GM23338 (cell line): ENCODE results near the gene ZMYND19. TPM values are rescaled to one million over a fixed set of nuclear protein-coding genes. Genes with fewer than 3 reads are reported as not detected.

Source experiments
- ATAC-seq: fragments of 200-7000 bp; cut with Tn5 transposase; 3 replicates; pipeline ENCODE4 v1.9.1; 2020
- DNase-seq: peaks from one replicate; pipeline ENCODE4 v3.0.0-alpha.2; 2015; ENCODE audit warnings: low spot score
- H2AFZ ChIP-seq: fragments of 200-600 bp; sonication (generic); 2 replicates; pipeline ENCODE4 v1.8.0; 2016; ENCODE audit warnings: antibody characterized with exemption, mild to moderate bottlenecking, moderate library complexity
- H3F3A ChIP-seq: fragments of 200-600 bp; sonication (generic); replicated peaks from 2 replicates; pipeline ENCODE4 v1.8.0; 2017; ENCODE audit warnings: antibody characterized with exemption, mixed run types, low read depth
- H3K27ac ChIP-seq: fragments of 200-600 bp; sonication (generic); 2 replicates; pipeline ENCODE4 v1.6.1; 2016; ENCODE audit warnings: low read depth
- H3K27me3 ChIP-seq: fragments of 200-600 bp; sonication (generic); 2 replicates; pipeline ENCODE4 v1.8.0; 2016; ENCODE audit warnings: mild to moderate bottlenecking, mixed run types, moderate library complexity; ENCODE audit not compliant: insufficient read depth
- H3K36me3 ChIP-seq: fragments of 200-600 bp; sonication (generic); 2 replicates; pipeline ENCODE4 v1.8.0; 2016; ENCODE audit warnings: mild to moderate bottlenecking; ENCODE audit not compliant: insufficient read depth
- H3K4me1 ChIP-seq: fragments of 200-600 bp; sonication (generic); 2 replicates; pipeline ENCODE4 v1.8.0; 2016; ENCODE audit warnings: mild to moderate bottlenecking, moderate library complexity; ENCODE audit not compliant: insufficient read depth
- H3K4me2 ChIP-seq: fragments of 200-600 bp; sonication (generic); 2 replicates; pipeline ENCODE4 v1.7.1; 2017; ENCODE audit warnings: mixed run types
- H3K4me3 ChIP-seq: fragments of 200-600 bp; sonication (generic); 2 replicates; pipeline ENCODE4 v1.6.1; 2016; ENCODE audit warnings: mixed run types
- H3K79me2 ChIP-seq: fragments of 200-600 bp; sonication (generic); replicated peaks from 2 replicates; pipeline ENCODE4 v1.8.0; 2017; ENCODE audit warnings: mild to moderate bottlenecking; ENCODE audit not compliant: insufficient read depth
- H3K9me2 ChIP-seq: fragments of 200-600 bp; sonication (generic); 2 replicates; pipeline ENCODE4 v1.8.0; 2017; ENCODE audit not compliant: insufficient read depth
- H4K20me1 ChIP-seq: fragments of 200-600 bp; sonication (generic); replicated peaks from 2 replicates; pipeline ENCODE4 v1.8.0; 2017; ENCODE audit warnings: mild to moderate bottlenecking; ENCODE audit not compliant: insufficient read depth
- H3K27ac Mint-ChIP-seq: 2 replicates; pipeline ENCODE4 v1.8.0; 2020; ENCODE audit warnings: inconsistent platforms, mild to moderate bottlenecking, moderate library complexity, mixed read lengths
- H3K27me3 Mint-ChIP-seq: 3 replicates; pipeline ENCODE4 v1.8.0; 2022; ENCODE audit warnings: low read depth, mild to moderate bottlenecking, moderate library complexity, mixed read lengths, inconsistent platforms; ENCODE audit not compliant: insufficient read depth, poor library complexity
- H3K36me3 Mint-ChIP-seq: 3 replicates; pipeline ENCODE4 v1.8.0; 2021; ENCODE audit warnings: low read depth, mild to moderate bottlenecking, inconsistent platforms, moderate library complexity, mixed read lengths
- H3K4me1 Mint-ChIP-seq: 3 replicates; pipeline ENCODE4 v1.8.0; 2020; ENCODE audit warnings: mild to moderate bottlenecking, inconsistent platforms, mixed read lengths
- H3K4me3 Mint-ChIP-seq: 3 replicates; pipeline ENCODE4 v1.8.0; 2021; ENCODE audit warnings: moderate library complexity, mild to moderate bottlenecking, inconsistent platforms, mixed read lengths
- H3K9me3 Mint-ChIP-seq: 3 replicates; pipeline ENCODE4 v1.8.0; 2020; ENCODE audit warnings: moderate library complexity, mild to moderate bottlenecking, inconsistent platforms, mixed read lengths
- EZH2phosphoT487 ChIP-seq: fragments of 200-600 bp; sonication (generic); IDR thresholded peaks from one replicate; pipeline ENCODE4 v1.8.1; 2018; ENCODE audit warnings: antibody characterized with exemption; ENCODE audit not compliant: unreplicated experiment
- POLR2AphosphoS5 ChIP-seq: IDR thresholded peaks from 2 replicates; pipeline ENCODE4 v1.6.1; 2016; ENCODE audit warnings: antibody characterized with exemption, low read depth
- polyA plus RNA-seq: library from polyadenylated mRNA; unstranded; fragments of >200 nt; fragmentation: Nextera tagmentation; extraction: Ambion mirVana; gene quantifications from 2 replicates; pipeline ENCODE4 v1.2.1, GENCODE V29; 2016
- total RNA-seq: library from RNA; depleted of rRNA; stranded (reverse); fragments of >200 nt; shearing (Covaris generic); gene quantifications from 2 replicates; pipeline ENCODE4 v1.2.3, GENCODE V29; 2014
- TF ChIP-seq, protein P1 (sequence below), 2 experiments: fragments of 200-600 bp in 1 of 2; sonication (generic) in 1 of 2; conservative IDR thresholded peaks; 2 replicates each; pipeline versions ENCODE4 v1.5.1 to v1.6.1; 2016 to 2017; ENCODE audit warnings: antibody characterized with exemption in 2 of 2, low read depth in 2 of 2, mild to moderate bottlenecking in 2 of 2, moderate library complexity in 1 of 2
- TF ChIP-seq, protein P2 (sequence below): IDR thresholded peaks from 2 replicates; pipeline ENCODE4 v1.6.1; 2016; ENCODE audit warnings: antibody characterized with exemption
- TF ChIP-seq, protein P3 (sequence below): IDR thresholded peaks from one replicate; pipeline ENCODE4 v1.6.1; 2018; ENCODE audit warnings: antibody characterized with exemption; ENCODE audit not compliant: unreplicated experiment

ZMYND19 gene
- total and polyA plus RNA-seq, 2 experiments from 2014 or later = 25.8 to 58.5 TPM

GRCh38 chr9:137614631-137615386, 24.5 kb upstream of the ZMYND19 start:
- Mint-ChIP-seq H3K27me3 (peaks cover 20% of the 10 kb centered on the region), H3K27ac (no peak overlapping the region), H3K36me3 (peaks cover 27% of the 10 kb centered on the region), H3K4me1 (peaks cover 22% of the 10 kb centered on the region), H3K9me3 (no peaks in the 10 kb centered on the region; the same call in 2 of the 3 replicates), H3K4me3 (no peak overlapping the region)
- no peak overlapping the region for H2AFZ ChIP-seq
- peak; percentile 43; the same call in 1 of the 2 replicates for TF ChIP-seq POLR2AphosphoS5
- TF ChIP-seq, protein P1, sequence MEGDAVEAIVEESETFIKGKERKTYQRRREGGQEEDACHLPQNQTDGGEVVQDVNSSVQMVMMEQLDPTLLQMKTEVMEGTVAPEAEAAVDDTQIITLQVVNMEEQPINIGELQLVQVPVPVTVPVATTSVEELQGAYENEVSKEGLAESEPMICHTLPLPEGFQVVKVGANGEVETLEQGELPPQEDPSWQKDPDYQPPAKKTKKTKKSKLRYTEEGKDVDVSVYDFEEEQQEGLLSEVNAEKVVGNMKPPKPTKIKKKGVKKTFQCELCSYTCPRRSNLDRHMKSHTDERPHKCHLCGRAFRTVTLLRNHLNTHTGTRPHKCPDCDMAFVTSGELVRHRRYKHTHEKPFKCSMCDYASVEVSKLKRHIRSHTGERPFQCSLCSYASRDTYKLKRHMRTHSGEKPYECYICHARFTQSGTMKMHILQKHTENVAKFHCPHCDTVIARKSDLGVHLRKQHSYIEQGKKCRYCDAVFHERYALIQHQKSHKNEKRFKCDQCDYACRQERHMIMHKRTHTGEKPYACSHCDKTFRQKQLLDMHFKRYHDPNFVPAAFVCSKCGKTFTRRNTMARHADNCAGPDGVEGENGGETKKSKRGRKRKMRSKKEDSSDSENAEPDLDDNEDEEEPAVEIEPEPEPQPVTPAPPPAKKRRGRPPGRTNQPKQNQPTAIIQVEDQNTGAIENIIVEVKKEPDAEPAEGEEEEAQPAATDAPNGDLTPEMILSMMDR (conservative IDR thresholded peaks at IDR 0.05; ENCODE audit: low read depth in 2 of 2) = peak; percentile 32 to 49
- TF ChIP-seq, protein P2, sequence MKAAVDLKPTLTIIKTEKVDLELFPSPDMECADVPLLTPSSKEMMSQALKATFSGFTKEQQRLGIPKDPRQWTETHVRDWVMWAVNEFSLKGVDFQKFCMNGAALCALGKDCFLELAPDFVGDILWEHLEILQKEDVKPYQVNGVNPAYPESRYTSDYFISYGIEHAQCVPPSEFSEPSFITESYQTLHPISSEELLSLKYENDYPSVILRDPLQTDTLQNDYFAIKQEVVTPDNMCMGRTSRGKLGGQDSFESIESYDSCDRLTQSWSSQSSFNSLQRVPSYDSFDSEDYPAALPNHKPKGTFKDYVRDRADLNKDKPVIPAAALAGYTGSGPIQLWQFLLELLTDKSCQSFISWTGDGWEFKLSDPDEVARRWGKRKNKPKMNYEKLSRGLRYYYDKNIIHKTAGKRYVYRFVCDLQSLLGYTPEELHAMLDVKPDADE = no peak
- H3K79me2 ChIP-seq = peaks cover 20% of the 10 kb centered on the region
- H3K36me3 ChIP-seq = no peaks in the 10 kb centered on the region; the same call in 1 of the 2 replicates
- H4K20me1 ChIP-seq = peaks cover 13% of the 10 kb centered on the region
- H3F3A ChIP-seq = peaks cover 10% of the 10 kb centered on the region; the same call in 1 of the 2 replicates
- H3K4me3 ChIP-seq = no peak overlapping the region
- no peak overlapping the region for H3K27ac ChIP-seq
- DNase-seq (peak; percentile 57), ATAC-seq (peak; percentile 11)
- peaks cover 10% of the 10 kb centered on the region for H3K4me1 ChIP-seq
- no peaks in the 10 kb centered on the region for H3K27me3 ChIP-seq
- H3K9me2 ChIP-seq = no peaks in the 10 kb centered on the region
- no peak overlapping the region for H3K4me2 ChIP-seq

DNA sequence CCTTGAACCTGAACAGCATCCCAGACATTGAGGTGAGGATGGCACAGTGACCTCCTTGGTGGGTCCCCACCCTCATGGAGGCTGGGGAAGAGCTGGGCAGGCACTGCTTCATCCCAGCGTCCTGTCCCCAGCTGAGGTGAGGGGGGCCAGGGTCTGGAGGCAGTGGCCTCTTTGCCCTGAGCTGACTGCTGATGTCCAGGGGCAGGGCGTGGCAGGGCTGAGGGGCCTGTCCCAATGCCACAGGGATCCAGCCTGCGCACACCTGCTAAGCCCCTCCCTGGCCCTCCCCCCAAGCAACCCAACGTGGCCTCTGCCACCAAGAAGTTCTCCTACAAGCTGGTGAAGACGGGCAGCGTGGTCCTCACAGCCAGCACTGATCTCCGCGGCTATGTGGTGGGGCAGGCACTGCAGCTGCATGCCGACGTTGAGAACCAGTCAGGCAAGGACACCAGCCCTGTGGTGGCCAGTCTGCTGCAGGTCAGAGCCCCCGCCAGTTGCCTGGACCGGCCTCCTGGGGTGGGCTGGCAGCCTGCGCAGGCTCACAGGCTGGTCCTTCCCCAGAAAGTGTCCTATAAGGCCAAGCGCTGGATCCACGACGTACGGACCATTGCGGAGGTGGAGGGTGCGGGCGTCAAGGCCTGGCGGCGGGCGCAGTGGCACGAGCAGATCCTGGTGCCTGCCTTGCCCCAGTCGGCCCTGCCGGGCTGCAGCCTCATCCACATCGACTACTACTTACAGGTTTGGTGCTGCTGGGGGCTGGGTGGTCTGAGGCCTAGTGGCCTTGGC, 23.6 kb upstream of the ZMYND19 start:
- TF ChIP-seq, protein P3, sequence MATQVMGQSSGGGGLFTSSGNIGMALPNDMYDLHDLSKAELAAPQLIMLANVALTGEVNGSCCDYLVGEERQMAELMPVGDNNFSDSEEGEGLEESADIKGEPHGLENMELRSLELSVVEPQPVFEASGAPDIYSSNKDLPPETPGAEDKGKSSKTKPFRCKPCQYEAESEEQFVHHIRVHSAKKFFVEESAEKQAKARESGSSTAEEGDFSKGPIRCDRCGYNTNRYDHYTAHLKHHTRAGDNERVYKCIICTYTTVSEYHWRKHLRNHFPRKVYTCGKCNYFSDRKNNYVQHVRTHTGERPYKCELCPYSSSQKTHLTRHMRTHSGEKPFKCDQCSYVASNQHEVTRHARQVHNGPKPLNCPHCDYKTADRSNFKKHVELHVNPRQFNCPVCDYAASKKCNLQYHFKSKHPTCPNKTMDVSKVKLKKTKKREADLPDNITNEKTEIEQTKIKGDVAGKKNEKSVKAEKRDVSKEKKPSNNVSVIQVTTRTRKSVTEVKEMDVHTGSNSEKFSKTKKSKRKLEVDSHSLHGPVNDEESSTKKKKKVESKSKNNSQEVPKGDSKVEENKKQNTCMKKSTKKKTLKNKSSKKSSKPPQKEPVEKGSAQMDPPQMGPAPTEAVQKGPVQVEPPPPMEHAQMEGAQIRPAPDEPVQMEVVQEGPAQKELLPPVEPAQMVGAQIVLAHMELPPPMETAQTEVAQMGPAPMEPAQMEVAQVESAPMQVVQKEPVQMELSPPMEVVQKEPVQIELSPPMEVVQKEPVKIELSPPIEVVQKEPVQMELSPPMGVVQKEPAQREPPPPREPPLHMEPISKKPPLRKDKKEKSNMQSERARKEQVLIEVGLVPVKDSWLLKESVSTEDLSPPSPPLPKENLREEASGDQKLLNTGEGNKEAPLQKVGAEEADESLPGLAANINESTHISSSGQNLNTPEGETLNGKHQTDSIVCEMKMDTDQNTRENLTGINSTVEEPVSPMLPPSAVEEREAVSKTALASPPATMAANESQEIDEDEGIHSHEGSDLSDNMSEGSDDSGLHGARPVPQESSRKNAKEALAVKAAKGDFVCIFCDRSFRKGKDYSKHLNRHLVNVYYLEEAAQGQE = no peak
- TF ChIP-seq EZH2phosphoT487 = no peak
- Histone ChIP-seq H3K27me3 (no peaks in the 10 kb centered on the region), H3K36me3 (no peaks in the 10 kb centered on the region; the same call in 1 of the 2 replicates), H3K9me2 (no peaks in the 10 kb centered on the region), H4K20me1 (peaks cover 9% of the 10 kb centered on the region), H3K4me2 (no peak overlapping the region), H3K79me2 (peaks cover 14% of the 10 kb centered on the region), H3K27ac (no peak overlapping the region), H3K4me1 (peaks cover 9% of the 10 kb centered on the region; the same call in 1 of the 2 replicates), H3F3A (0 out of 2 replicates have a peak, but pooled peaks cover 4% of the 10 kb centered on the region), H2AFZ (no peak overlapping the region), H3K4me3 (no peak overlapping the region)
- Mint-ChIP-seq H3K4me3 (no peak overlapping the region), H3K27ac (no peak overlapping the region), H3K4me1 (peaks cover 19% of the 10 kb centered on the region), H3K9me3 (no peaks in the 10 kb centered on the region; the same call in 2 of the 3 replicates), H3K27me3 (peaks cover 15% of the 10 kb centered on the region), H3K36me3 (peaks cover 22% of the 10 kb centered on the region)
- DNase-seq (no peak), ATAC-seq (no peak)
